ENCODE measurements around the gene TMPRSS6.

GRCh38 chr22:37132773-37133172, 23.3 kb upstream of the TMPRSS6 start:
- no peak for TF ChIP-seq POLR2A (IDR thresholded peaks at IDR 0.05)
- no peak for TF ChIP-seq CTCF (IDR thresholded peaks at IDR 0.05)

Data from testis (tissue), 2 donors.